Skeletal muscle satellite cell (primary cell): ENCODE results near the gene FAM221B.

Experiments
- H3K27me3 ChIP-seq: 2 replicates; pipeline ENCODE4 v1.7.0; 2013; ENCODE audit warnings: low read length; ENCODE audit not compliant: control insufficient read depth, insufficient read depth
- H3K36me3 ChIP-seq: 2 replicates; pipeline ENCODE4 v1.7.0; 2013; ENCODE audit warnings: mild to moderate bottlenecking, control low read depth, low read length; ENCODE audit not compliant: insufficient read depth
- H3K4me1 ChIP-seq: 2 replicates; pipeline ENCODE4 v1.7.0; 2013; ENCODE audit warnings: low read length; ENCODE audit not compliant: control insufficient read depth, insufficient read depth
- H3K4me2 ChIP-seq: 2 replicates; pipeline ENCODE4 v1.7.0; 2013; ENCODE audit warnings: mild to moderate bottlenecking, low read length
- H3K4me3 ChIP-seq: 2 replicates; pipeline ENCODE4 v1.7.0; 2013; ENCODE audit warnings: low read length
- H3K9ac ChIP-seq: 2 replicates; pipeline ENCODE4 v1.7.0; 2013; ENCODE audit warnings: mild to moderate bottlenecking, low read depth, low read length, moderate library complexity
- H3K9me3 ChIP-seq: replicated peaks from 2 replicates; pipeline ENCODE4 v1.7.0; 2013; ENCODE audit warnings: mild to moderate bottlenecking, control low read depth, low read length

Gene FAM221B

GRCh38 chr9:35795695-35796094 lies 32.8 kb downstream of the FAM221B start:
- peaks cover 8% of the 10 kb centered on the region for H3K36me3 ChIP-seq

GRCh38 chr9:35793461-35793860 lies 35.1 kb downstream of the FAM221B start:
- Histone ChIP-seq H3K9ac (peak overlapping the region; percentile 20), H3K4me2 (peak overlapping the region; percentile 97), H3K27me3 (peaks cover 3% of the 10 kb centered on the region), H3K4me1 (peaks cover 53% of the 10 kb centered on the region), H3K4me3 (peak overlapping the region; percentile 44), H3K9me3 (no peaks in the 10 kb centered on the region), H3K36me3 (no peaks in the 10 kb centered on the region)

More at GRCh38 chr9:35795695-35796094, 32.8 kb downstream of the FAM221B start:
- H3K9me3 ChIP-seq, result no peaks in the 10 kb centered on the region
- H3K27me3 ChIP-seq, result no peaks in the 10 kb centered on the region
- H3K9ac ChIP-seq, result no peak overlapping the region
- H3K4me1 ChIP-seq, result peaks cover 55% of the 10 kb centered on the region
- H3K4me2 ChIP-seq, result peak overlapping the region; percentile 97
- no peak overlapping the region for H3K4me3 ChIP-seq

- Histone ChIP-seq H3K27me3 (peaks cover 3% of the 10 kb centered on the region), H3K4me1 (peaks cover 47% of the 10 kb centered on the region), H3K9ac (peak overlapping the region; percentile 20), H3K9me3 (no peaks in the 10 kb centered on the region), H3K36me3 (no peaks in the 10 kb centered on the region), H3K4me3 (peak overlapping the region; percentile 44), H3K4me2 (peak overlapping the region; percentile 97)
Observed at GRCh38 chr9:35792826-35793225, 35.7 kb downstream of the FAM221B start.

GRCh38 chr9:35792024-35792813 lies 36.3 kb downstream of the FAM221B start:
- H3K27me3 ChIP-seq, result peaks cover 3% of the 10 kb centered on the region
- peaks cover 47% of the 10 kb centered on the region for H3K4me1 ChIP-seq
- H3K4me2 ChIP-seq, result peak overlapping the region; percentile 97
- H3K36me3 ChIP-seq, result no peaks in the 10 kb centered on the region
- H3K9ac ChIP-seq, result peak overlapping the region; percentile 93
- H3K9me3 ChIP-seq, result no peaks in the 10 kb centered on the region
- peak overlapping the region; percentile 75 for H3K4me3 ChIP-seq

- Histone ChIP-seq H3K36me3 (no peaks in the 10 kb centered on the region), H3K9me3 (no peaks in the 10 kb centered on the region), H3K4me1 (peaks cover 47% of the 10 kb centered on the region), H3K4me2 (peak within 1 kb of the TSS; percentile 97), H3K9ac (peak within 1 kb of the TSS; percentile 93), H3K4me3 (peak within 1 kb of the TSS; percentile 75), H3K27me3 (peaks cover 5% of the 10 kb centered on the region)
Observed at GRCh38 chr9:35791297-35791921, 37.1 kb downstream of the FAM221B start, which contains the start of gene NPR2. Gene NPR2 (plus strand): TSS chr9:35791591. CDS start chr9:35792409, 818 bp downstream.

GRCh38 chr9:35790385-35791296 lies 37.9 kb downstream of the FAM221B start:
- Histone ChIP-seq H3K4me1 (peaks cover 44% of the 10 kb centered on the region), H3K27me3 (peaks cover 12% of the 10 kb centered on the region), H3K9ac (peak overlapping the region; percentile 63), H3K4me3 (peak overlapping the region; percentile 55), H3K4me2 (peak overlapping the region; percentile 30), H3K9me3 (no peaks in the 10 kb centered on the region), H3K36me3 (no peaks in the 10 kb centered on the region)

GRCh38 chr9:35790025-35790384 lies 38.5 kb downstream of the FAM221B start:
- Histone ChIP-seq H3K9me3 (no peaks in the 10 kb centered on the region), H3K4me2 (no peak overlapping the region), H3K4me1 (peaks cover 38% of the 10 kb centered on the region), H3K36me3 (no peaks in the 10 kb centered on the region), H3K27me3 (peaks cover 18% of the 10 kb centered on the region), H3K4me3 (no peak overlapping the region), H3K9ac (no peak overlapping the region)

- H3K4me1 ChIP-seq, result peaks cover 33% of the 10 kb centered on the region
- H3K4me2 ChIP-seq, result no peak overlapping the region
Observed at GRCh38 chr9:35789541-35789940, 39.0 kb downstream of the FAM221B start.

GRCh38 chr9:35783418-35783817 lies 45.1 kb downstream of the FAM221B start:
- Histone ChIP-seq H3K27me3 (peaks cover 51% of the 10 kb centered on the region), H3K9ac (no peak overlapping the region), H3K36me3 (no peaks in the 10 kb centered on the region), H3K9me3 (no peaks in the 10 kb centered on the region), H3K4me1 (no peaks in the 10 kb centered on the region), H3K4me3 (no peak overlapping the region), H3K4me2 (no peak overlapping the region)

More at GRCh38 chr9:35789541-35789940, 39.0 kb downstream of the FAM221B start:
- Histone ChIP-seq H3K27me3 (peaks cover 23% of the 10 kb centered on the region), H3K9ac (no peak overlapping the region), H3K36me3 (no peaks in the 10 kb centered on the region), H3K4me3 (no peak overlapping the region), H3K9me3 (no peaks in the 10 kb centered on the region)

GRCh38 chr9:35781066-35781465 lies 47.5 kb downstream of the FAM221B start:
- no peaks in the 10 kb centered on the region for H3K4me1 ChIP-seq
- no peak overlapping the region for H3K4me2 ChIP-seq
- H3K27me3 ChIP-seq, result peaks cover 46% of the 10 kb centered on the region
- no peaks in the 10 kb centered on the region for H3K9me3 ChIP-seq
- H3K9ac ChIP-seq, result no peak overlapping the region
- no peaks in the 10 kb centered on the region for H3K36me3 ChIP-seq
- H3K4me3 ChIP-seq, result no peak overlapping the region

GRCh38 chr9:35778496-35778895 lies 50.0 kb downstream of the FAM221B start:
- Histone ChIP-seq H3K9ac (no peak overlapping the region), H3K4me2 (no peak overlapping the region), H3K4me3 (no peak overlapping the region), H3K9me3 (no peaks in the 10 kb centered on the region), H3K27me3 (peaks cover 34% of the 10 kb centered on the region), H3K36me3 (no peaks in the 10 kb centered on the region), H3K4me1 (no peaks in the 10 kb centered on the region)
